NCI-H1694 treated with DMSO at 0.1 percent for 48 hours (cell line): ENCODE results near the gene CPEB1.
"Not testable (repeated sequence)": the region's sequence is repeated elsewhere in the genome, so short reads cannot be mapped to it uniquely, and the experiment has no call there.

Experiments used
- DNase-seq: peaks from one replicate; lab custom pipeline; 2025; lab: John Stamatoyannopoulos, UW

The CPEB1 gene

DNA sequence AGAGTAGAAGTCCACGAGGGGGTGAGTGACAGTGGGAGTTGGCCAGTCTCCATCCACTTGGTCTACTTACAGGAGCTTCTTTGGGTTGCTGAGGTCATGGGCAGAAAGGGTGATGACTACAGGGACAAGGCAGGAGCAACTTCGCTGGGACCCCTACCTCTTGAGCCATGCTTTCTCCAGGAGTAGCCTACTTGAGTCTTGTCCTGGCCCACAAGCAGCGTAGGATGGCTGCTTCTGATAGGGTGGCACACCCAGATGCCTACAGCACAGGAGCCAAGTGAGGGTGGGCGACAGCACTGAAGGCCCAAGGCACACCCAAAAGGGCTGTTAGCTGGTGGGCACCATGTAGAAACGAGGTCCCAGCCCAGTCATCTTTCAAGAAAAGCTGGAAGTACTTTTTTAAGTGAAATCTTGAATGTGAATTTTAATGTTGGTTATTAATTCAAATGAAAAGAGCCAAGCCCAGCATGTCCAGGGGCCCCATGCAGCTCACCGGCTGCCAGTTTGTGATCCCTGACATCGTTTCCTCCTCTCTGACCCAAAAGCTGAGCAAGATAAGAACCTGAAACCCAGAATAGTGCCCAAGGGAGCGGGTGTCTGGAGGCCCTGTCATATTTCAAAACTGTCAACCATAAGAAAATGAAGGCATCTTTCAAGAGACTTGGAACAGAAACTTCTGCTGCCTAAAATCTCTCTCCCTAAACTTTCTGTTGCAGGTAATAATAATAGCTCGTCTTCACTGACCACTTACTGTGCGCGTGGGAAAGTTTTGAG is 2.2 kb upstream of the CPEB1 start:
- DNase-seq, result no peak

DNA sequence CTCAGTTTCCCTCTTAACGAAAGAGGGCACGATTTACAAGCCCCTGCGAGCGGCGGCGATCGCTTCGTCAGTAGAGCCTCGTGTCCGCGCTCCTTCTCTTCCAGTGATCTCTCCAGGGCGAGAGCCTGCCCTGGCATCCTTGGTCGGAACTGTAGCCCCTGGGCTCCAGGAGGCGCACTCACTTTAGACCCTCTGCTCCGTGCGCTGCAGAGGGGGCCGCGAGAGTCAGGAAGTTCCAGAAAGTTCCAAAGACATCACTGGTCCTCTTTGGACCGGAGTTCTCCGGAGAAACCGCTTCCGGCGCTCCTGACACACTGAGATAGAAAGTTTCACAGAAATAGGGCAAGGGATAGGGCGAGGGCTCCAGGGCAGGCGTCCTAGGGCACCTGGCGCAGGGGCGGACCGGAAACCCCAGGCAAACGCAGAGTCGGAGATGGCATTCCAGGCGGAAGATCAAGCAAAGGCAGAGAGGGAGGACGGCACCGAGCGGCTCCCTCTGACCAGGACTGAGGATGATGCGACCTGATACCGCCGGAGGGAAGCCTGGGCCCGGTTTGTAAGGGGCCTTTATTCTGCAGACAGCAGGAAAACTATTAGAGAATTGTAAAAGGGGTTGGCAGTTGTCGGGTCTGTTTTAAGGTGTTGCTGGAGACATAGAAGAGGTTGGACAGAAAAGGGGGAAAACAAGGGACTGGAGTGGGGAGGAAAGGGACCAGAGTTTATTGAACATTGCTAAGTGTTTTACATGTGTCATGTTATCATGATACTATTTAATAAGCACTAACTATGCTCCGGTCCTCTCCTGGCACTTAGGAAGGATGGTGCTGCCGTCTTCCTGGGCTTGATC is 1.3 kb upstream of the CPEB1 start:
- DNase-seq, result no peak

DNA sequence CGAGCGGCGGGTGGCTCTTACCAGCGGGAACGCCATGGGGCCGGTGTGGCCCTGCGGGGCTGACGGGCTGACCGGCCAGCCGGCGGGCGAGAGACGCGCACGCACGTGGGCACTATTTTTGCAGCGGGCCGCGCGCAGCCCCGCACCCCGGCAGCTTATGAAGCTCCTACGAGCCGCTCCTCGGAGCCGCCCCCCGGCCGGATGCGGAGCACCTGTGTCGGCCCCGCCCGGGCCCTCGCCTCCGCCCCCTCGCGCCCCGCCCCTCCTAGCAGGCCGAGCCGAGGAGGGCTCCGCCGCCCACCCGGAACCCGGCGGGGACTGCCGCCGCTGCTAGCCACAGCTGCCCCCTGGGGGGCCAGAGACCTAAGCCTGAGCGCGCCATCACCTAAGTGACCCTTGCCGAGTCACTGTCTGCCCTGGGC is 683 bp upstream of the CPEB1 start:
- no peak for DNase-seq

DNA sequence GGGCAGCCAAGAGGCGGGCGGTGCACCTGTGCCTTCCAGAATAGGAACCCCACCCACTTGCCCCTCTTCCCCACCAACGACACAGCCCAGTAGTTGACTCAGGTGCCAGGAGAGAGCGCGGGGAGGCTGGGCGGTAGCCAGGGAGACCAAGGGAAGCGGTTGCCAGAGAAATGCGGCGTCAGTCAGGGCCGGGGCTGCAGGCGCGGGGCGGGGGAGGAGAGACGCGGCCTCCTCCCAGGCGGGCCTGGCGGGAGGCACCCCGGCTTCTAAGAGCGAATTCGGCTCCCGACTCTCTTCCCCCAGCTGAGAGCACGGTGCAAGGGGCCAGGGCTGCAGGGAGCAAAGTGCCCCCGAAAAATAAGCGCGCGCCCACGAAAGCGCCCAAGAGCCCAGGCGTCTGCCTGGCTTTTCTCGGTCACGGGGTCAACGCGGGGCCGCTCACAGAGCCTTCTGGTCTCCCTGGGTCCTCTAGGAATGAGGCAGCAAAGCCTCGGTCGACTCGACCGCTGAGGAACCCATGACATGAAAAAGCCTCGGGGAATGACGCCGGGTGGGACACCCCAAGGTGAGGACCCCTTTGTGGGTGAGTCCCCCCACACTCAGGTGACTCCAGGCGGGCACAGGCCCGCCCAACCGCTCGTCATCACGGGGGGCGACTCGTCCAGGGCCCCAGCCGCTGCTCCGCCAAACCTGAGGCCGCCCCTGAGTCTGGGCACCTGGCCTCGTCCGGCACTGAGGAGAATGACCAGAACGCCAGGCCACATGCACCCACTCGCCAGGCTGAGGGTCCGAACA is 716 bp downstream of the CPEB1 start:
- no peak for DNase-seq

DNA sequence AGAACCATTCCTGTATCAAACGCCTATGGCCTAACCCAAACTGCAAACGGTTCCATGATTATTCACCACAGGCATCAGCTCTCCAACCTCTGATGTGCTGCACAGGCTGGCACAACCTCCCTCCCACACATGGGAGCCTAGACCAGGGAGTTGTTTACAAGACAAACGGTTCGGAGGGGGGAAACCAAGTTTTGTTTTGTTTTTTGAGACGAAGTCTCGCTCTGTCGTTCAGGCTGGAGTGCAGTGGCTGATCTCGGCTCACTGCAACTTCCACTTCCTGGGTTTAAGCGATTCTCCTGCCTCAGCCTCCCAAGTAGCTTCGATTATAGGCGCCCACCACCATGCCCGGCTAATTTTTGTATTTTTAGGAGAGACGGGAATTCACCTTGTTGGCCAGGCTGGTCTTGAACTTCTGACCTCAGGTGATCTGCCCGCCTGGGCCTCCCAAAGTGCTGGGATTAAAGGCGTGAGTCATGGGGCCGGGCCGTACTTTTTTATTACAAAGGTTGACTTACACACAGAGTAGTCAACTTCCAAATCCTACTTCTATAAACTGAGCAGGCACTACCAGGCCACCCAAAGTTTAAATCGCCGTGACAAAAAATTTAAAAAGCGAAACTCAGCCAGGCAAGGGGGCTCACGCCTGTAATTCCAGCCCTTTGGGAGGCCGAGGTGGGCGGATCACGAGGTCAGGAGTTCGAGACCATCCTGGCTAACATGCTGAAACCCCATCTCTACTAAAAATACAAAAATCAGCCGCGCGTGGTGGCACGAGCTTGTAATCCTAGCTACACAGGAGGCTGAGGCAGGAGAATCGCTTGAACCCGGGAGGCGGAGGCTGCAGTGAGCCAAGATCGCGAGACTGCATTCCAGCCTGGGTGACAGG is 2.0 kb downstream of the CPEB1 start:
- not testable (repeated sequence) for DNase-seq

DNA sequence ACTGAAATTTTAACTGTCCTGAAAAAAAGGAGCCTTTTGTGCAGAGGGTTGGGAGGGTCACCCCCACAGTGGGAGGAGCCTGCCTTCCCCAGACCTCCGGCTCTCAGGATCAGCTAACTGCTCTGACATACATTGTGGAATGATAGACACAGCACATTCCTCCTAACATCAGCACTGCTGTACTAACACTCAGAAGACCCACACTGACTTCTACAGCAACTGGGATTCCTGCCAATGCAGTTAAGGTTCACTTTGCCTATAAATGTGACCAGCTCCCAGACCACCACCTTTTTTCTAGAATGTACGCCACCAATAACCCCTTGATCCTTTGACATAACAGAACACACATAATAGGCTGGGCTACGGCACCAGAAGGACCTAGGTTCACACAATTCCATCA is 3.2 kb downstream of the CPEB1 start:
- DNase-seq, result no peak

DNA sequence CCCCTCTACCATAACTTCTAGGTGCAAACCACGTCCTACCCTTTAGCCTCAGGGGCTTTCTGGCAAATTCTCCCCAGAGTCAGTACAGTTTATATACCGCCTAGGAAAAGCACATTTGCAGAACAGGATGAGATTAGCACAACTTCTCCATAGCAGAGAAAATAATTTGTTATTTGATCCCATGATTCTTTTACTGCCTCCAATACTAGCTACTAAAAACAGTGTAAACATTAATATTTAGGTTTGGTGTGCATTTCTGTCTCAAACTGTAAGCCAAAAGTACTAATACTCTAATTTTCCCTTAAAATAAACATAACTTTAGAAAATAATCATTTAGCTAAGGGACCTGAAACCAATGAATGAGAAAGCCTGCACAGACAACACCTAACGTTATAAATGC is 4.5 kb downstream of the CPEB1 start:
- DNase-seq, result no peak

DNA sequence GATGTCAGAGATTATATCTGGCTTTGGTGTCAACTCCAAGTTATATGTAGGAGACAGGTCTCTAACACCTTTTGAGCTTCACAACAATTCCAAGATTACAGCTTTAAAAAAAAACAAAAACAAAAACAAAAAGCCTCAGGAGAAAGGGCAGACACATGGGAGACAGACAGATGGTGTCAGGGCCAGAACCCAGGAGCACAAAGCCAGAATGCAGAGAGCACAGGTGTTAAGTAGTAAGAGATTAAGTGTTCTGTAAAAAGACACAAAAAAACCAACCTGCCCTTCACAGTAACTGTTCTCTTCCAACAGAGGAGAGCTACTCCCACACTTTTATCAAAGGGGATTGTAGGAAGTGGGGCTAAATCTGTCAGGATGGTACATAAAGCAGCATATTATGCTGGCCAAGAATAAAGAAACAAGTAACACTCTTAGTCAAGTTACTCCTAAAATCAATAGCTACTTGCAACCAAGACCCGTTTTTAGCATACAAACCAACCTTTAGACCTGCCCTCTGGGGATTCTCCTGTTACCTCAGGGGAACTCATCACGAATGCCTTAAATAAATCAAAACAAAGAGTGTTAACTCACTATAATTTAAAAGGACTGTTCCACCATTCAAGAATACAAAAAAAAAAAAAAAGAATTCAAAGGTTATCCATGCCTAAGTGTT is 5.9 kb downstream of the CPEB1 start:
- DNase-seq, result peak; percentile 2

DNA sequence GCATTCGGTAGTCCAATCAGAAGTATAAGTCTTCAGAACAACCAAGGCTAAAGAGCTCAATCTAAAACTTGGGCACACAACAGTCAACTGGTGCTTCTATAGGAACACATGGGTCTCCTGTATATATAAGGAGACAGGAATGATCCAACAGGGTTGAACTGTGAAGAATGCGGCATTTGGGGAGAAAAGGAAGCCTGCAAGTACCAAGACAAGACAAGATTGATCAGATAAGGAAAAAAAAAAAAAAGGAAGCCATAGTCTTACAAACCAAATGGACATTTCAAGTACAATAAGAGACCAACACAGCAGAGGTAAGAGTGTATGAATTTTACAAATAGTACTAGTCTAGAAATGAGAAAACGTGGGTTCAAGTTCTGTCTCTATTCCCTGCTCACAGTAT is 6.5 kb downstream of the CPEB1 start:
- DNase-seq, result no peak

DNA sequence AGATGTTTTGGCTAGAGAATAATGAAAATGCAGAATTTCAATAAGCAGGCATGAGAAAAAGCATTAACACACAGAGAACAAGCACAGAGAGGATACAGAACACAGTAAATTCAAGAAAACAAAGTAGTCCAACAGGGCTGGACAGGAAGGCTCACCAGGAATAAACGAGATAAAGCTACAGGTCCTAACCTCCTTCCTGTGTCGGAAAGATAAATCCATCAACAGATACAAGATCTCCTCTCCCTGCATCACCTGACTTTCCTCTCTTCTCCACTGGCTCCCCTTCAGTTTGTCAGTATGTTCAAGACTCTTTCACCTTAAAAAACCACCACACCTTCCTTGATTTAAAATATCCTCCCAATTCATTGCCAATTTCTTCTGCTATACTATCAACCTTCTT is 11.4 kb downstream of the CPEB1 start:
- no peak for DNase-seq

DNA sequence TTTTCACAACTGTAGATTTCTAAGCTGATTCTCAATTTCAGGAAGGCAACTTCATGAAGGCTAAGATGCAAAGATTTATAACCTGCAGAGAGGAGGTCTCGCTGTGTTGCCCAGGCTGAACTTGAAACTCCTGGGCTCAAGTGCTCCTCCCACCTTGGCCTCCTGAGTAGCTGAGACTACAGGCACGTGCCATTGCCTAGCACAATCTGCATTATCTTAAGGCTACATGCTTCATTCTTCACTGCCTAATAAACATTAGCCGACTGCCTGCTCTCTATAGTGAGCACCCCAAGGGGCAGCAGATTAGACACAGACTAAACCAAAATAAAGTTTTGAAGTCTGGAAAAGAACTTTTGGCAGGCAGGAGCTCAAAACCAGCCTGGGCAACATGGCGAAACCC is 17.1 kb downstream of the CPEB1 start:
- no peak for DNase-seq

DNA sequence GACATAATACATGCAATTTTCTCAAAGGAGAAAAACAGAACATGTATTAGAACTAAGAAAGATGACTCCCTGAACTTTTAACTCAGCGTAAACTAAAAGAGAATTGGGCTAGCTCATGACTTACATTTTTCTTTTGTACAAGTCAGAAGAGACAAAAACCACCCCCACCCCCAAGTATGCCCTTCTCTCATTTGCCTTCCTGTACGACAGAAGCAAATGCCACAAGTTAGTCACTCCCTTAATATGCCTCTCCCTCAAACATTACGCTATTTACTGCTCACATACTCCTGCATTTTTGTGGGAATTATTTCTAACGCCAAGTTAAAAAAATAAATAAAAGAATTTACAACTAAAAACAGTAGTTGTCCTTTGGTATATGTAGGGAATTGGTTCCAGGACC is 22.0 kb downstream of the CPEB1 start:
- DNase-seq, result no peak

DNA sequence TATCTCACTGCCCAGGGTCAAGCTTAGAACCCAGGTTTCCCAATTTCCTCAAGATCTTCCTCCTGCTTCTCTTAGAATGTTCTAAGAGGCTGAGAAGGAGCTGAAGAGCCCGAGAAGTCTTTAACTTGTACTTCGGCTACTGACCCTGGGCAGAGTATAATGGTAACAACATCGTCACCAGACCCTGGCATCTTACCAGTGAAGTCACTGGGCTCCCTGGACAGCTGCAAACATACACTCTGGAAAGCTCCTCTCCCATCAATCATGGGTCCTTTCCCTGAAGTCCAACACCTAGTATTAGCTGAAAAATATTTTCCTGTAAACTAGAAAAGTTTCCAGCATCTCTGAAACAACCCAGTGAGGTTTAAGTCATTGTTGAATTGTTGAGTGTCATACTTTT is 22.7 kb downstream of the CPEB1 start:
- DNase-seq, result no peak

DNA sequence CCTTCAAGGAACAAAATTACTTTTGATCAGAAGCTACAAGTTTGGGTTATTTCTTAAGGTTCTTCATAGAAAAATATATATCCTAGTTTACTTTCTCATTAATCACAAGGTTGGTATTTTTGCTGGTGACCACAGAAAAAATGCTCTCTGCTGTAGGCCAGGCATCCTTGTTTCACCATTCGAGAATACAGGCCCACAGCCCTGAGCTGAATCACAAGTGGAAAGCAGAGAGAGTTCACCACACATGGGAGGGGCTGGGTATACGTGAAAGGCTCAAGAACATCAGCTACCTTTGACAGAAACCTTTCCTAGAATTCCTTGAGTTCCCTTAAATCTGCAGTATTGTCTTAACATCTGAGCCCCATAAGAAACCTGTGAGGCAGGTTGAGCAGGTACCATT is 23.2 kb downstream of the CPEB1 start:
- DNase-seq, result no peak

DNA sequence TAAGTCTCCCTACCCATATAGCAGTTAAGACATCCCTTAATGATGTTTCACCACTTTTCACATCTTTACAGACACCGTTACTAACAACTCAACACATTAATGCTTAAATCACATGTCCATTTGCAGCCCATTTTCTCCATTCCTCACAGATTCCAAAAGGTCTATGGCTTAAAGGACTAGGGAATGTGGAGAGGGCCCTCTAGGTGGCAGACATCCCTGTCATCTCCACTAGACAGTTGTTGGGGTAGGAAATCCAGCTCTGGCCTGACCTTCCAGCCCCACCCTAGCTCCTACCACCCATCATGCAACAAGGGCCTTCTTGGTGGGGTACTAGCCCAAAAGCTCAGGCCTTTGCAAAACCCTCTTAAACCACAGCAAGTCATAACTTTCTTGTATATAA is 25.2 kb downstream of the CPEB1 start:
- DNase-seq, result no peak

DNA sequence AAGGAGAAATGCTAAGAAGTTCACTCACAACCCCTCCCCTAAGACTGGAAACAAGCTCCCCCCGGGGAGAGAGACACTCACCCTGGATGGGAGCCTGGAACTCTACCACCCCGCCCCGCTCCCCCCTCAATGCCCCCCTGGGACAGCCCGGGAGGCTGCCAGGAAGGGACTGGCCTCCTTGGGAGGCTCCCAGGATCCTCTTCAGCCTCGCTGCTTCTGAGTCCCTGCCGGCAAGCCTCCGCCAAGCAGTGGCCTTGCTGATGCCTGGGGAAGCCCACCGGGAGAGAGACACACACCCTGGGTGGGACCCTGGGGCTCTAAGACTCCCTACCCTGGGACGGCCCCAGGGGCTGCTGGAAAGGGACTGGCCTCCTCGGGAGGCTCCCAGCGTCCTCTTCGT is 33.4 kb downstream of the CPEB1 start:
- DNase-seq, result no peak

DNA sequence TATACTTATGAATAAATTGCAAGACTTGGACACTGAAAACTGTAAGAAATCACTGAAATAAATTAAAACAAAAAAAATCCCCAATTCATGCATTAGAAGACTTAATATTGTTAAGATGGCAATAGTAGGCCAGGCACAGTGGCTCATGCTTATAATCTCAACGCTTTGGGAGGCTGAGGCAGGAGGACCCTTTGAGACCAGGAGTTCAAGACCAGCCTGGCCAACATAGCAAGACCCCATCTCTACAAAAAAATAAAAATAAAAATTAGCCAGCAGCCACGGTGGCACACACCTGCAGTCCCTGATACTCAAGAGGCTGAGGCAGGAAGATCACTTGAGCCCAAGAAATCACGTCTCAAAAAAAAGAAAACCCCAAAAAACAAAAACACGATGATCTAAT is 35.8 kb downstream of the CPEB1 start:
- DNase-seq, result no peak

DNA sequence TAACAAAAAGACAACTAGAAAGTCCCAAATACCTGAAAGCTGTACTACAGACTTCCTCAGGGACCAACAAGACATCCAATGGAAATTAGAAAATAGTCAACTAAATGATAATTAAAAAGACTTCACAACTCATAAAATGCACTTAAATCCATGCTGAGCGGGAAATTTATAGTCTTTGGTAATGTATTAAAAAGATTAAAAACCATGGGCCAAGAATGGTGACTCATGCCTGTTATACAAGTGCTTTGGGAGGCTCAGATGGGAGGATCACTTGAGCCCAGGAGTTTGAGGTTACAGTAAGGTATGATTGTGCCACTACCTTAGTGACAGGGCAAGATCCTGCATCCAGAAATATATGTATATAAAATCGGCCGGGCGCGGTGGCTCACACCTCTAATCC is 45.0 kb downstream of the CPEB1 start:
- DNase-seq, result no peak

DNA sequence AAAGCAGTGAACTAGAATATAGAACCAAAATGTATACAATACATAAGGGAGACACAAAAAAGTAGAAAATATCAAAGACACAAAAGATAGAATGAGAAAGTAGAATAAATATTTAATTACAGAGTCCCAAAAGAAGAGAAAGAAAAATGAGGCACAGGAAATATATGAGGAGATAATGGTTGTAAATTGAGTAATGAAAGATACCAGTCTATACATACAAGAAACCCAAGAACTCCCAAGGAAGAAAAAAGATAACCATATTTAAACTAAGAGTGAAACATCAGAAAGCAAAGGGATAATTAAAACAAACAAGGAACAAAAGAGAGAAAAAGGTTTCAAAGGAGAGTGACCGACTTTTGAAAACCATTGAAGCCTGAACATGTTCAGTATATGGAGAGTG is 47.3 kb downstream of the CPEB1 start:
- DNase-seq, result no peak

DNA sequence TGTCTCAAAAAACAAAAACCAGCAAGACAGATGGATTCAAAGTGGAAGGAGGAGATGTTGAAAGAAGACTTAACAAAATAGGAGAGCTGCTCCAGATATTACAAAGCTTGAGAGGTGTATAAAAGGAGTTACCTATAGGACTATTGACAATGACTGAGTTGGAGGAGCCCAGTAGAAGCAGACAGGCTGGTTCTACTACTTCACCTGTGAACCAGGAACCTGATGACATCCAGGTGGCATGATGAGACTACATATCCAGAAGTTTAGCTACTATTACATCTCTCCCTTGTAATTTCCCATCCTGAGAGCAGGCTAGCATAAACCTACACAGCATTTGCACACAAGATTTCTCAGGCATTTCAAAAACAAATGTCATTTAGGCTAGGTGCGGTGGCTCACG is 49.3 kb downstream of the CPEB1 start:
- DNase-seq, result no peak

DNA sequence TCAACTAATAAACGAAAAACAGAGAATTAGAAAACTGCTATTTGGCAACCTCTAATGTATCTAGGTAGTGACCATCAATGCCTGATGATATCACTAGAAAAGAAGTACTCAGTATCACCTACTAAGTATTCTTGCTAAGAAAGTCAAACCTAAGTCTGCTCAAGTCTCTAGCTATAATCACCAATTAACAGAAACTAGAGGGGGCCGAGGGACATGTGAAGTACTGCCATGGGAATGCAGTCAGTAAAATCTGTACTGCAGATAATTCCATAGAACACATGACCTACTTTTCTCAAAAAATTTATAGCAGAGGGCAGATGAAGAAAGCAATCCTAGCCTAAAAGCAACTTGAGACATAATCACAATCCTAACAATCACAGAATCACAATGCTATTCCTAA is 51.4 kb downstream of the CPEB1 start:
- DNase-seq, result no peak
